HepG2 (cell line): ENCODE results near the gene SH3GL1. TPM values are rescaled to one million over a fixed set of nuclear protein-coding genes. Genes with fewer than 3 reads are reported as not detected.

Experiments
- BRD4 ChIP-seq: sonication (generic); formaldehyde crosslinking; IDR thresholded peaks from 2 replicates; pipeline ENCODE4 v1.4.0; 2020; ENCODE audit warnings: missing genetic modification reagents
- HNF4G ChIP-seq, 2 experiments: sonication (generic) in 1 of 2; formaldehyde crosslinking in 1 of 2; IDR thresholded peaks; 2 replicates each; pipeline versions ENCODE4 v1.4.0 to v1.6.1; 2011 to 2020; ENCODE audit warnings: borderline replicate concordance in 2 of 2, low read depth in 2 of 2, mild to moderate bottlenecking in 2 of 2, low read length in 1 of 2, missing genetic modification reagents in 1 of 2, moderate library complexity in 1 of 2
- KDM5A ChIP-seq: fragments of 200-600 bp; sonication (generic); IDR thresholded peaks from 2 replicates; pipeline ENCODE4 v1.7.0; 2018; ENCODE audit warnings: antibody characterized with exemption, mild to moderate bottlenecking, low read length, borderline replicate concordance
- MATR3 ChIP-seq: sonication (generic); formaldehyde crosslinking; IDR thresholded peaks from 2 replicates; pipeline ENCODE4 v1.4.0; 2020; ENCODE audit warnings: missing genetic modification reagents
- NRL ChIP-seq: sonication (generic); formaldehyde crosslinking; IDR thresholded peaks from 2 replicates; pipeline ENCODE4 v1.5.0; 2020; ENCODE audit warnings: missing genetic modification reagents, mild to moderate bottlenecking, moderate library complexity, borderline replicate concordance
- TSC22D2 ChIP-seq: sonication (generic); formaldehyde crosslinking; IDR thresholded peaks from 2 replicates; pipeline ENCODE4 v1.5.1; 2020; ENCODE audit warnings: missing genetic modification reagents, mild to moderate bottlenecking, borderline replicate concordance
- UBTF ChIP-seq: sonication (generic); formaldehyde crosslinking; IDR thresholded peaks from 2 replicates; pipeline ENCODE4 v1.4.0; 2020; ENCODE audit warnings: mild to moderate bottlenecking, missing genetic modification reagents
- ZBTB4 ChIP-seq: sonication (generic); formaldehyde crosslinking; IDR thresholded peaks from 2 replicates; pipeline ENCODE4 v1.4.0; 2020; ENCODE audit warnings: missing genetic modification reagents, mild to moderate bottlenecking, borderline replicate concordance
- ZNF3 ChIP-seq: IDR thresholded peaks from 2 replicates; pipeline ENCODE4 v1.7.0; 2017; ENCODE audit warnings: inconsistent platforms
- ZNF34 ChIP-seq: sonication (generic); formaldehyde crosslinking; IDR thresholded peaks from 2 replicates; pipeline ENCODE4 v1.4.0; 2020; ENCODE audit warnings: mild to moderate bottlenecking, missing genetic modification reagents, borderline replicate concordance
- polyA plus RNA-seq, 8 experiments: library from polyadenylated mRNA; depleted of rRNA in 3 of 8; stranded (reverse) in 7 of 8; unstranded in 1 of 8; fragments of >200 nt; fragmentation: Illumina TruSeq in 4 of 8; extraction: Trizol in 4 of 8; gene quantifications; 2 replicates each; pipeline versions ENCODE4 v1.2.1 to v1.2.3, GENCODE V29; 2011 to 2016; ENCODE audit warnings: low read depth in 4 of 8, missing spikeins in 1 of 8, mixed read lengths in 1 of 8; ENCODE audit not compliant: insufficient read depth in 1 of 8
- total RNA-seq, 5 experiments: library from RNA; depleted of rRNA; stranded (reverse); fragments of >200 nt; fragmentation: Illumina TruSeq; extraction: Trizol; gene quantifications; 2 replicates each; pipeline ENCODE4 v1.2.3, GENCODE V29; 2016; ENCODE audit warnings: low read depth in 1 of 5
- TF ChIP-seq, protein P1 (sequence below): sonication (generic); formaldehyde crosslinking; IDR thresholded peaks from 2 replicates; pipeline ENCODE4 v1.4.0; 2020; ENCODE audit warnings: mild to moderate bottlenecking, missing genetic modification reagents
- TF ChIP-seq, protein P2 (sequence below), 2 experiments: sonication (generic) in 1 of 2; formaldehyde crosslinking in 1 of 2; IDR thresholded peaks; 2 replicates each; pipeline versions ENCODE4 v1.6.1 to v1.9.0; 2014 to 2022; ENCODE audit warnings: antibody characterized with exemption in 1 of 2, borderline replicate concordance in 1 of 2, inconsistent platforms in 1 of 2, low read depth in 1 of 2, missing genetic modification reagents in 1 of 2
- TF ChIP-seq, protein P3 (sequence below), 2 experiments: fragments of 450-650 bp in 1 of 2; sonication (generic) in 1 of 2; formaldehyde crosslinking; IDR thresholded peaks; 2 replicates each; pipeline versions ENCODE4 v1.5.0 to v1.8.0; 2020 to 2022; ENCODE audit warnings: mild to moderate bottlenecking in 1 of 2, missing genetic modification reagents in 1 of 2

Gene SH3GL1
- total and polyA plus RNA-seq, 2 of the 13 experiments (the other 11 are each of a cell fraction or from before 2014, with no cell fraction given), result 33.0 to 45.1 TPM

- no peak for TF ChIP-seq MATR3 (CRISPR knock-in tag)
- TF ChIP-seq NRL (CRISPR knock-in tag), result no peak
- TF ChIP-seq, protein P1, sequence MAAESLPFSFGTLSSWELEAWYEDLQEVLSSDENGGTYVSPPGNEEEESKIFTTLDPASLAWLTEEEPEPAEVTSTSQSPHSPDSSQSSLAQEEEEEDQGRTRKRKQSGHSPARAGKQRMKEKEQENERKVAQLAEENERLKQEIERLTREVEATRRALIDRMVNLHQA (CRISPR knock-in tag), result no peak
- TF ChIP-seq ZBTB4, result peak; percentile 37; the same call in 1 of the 2 replicates
- TF ChIP-seq UBTF (CRISPR knock-in tag), result peak; percentile 12
- TF ChIP-seq, protein P2, sequence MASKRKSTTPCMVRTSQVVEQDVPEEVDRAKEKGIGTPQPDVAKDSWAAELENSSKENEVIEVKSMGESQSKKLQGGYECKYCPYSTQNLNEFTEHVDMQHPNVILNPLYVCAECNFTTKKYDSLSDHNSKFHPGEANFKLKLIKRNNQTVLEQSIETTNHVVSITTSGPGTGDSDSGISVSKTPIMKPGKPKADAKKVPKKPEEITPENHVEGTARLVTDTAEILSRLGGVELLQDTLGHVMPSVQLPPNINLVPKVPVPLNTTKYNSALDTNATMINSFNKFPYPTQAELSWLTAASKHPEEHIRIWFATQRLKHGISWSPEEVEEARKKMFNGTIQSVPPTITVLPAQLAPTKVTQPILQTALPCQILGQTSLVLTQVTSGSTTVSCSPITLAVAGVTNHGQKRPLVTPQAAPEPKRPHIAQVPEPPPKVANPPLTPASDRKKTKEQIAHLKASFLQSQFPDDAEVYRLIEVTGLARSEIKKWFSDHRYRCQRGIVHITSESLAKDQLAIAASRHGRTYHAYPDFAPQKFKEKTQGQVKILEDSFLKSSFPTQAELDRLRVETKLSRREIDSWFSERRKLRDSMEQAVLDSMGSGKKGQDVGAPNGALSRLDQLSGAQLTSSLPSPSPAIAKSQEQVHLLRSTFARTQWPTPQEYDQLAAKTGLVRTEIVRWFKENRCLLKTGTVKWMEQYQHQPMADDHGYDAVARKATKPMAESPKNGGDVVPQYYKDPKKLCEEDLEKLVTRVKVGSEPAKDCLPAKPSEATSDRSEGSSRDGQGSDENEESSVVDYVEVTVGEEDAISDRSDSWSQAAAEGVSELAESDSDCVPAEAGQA (IDR thresholded peaks at IDR 0.05; ENCODE audit: low read depth), result no peak
- TF ChIP-seq, protein P2 (CRISPR knock-in tag; IDR thresholded peaks at IDR 0.05; ENCODE audit: borderline replicate concordance), result no peak; the same call in 1 of the 2 replicates
- no peak for TF ChIP-seq BRD4 (CRISPR knock-in tag)
- peak; percentile 94 for TF ChIP-seq HNF4G (IDR thresholded peaks at IDR 0.05; ENCODE audit: borderline replicate concordance, low read depth, low read length)
- TF ChIP-seq HNF4G (CRISPR knock-in tag; IDR thresholded peaks at IDR 0.05; ENCODE audit: borderline replicate concordance, low read depth), result peak; percentile 94; the same call in 1 of the 2 replicates
- TF ChIP-seq KDM5A, result no peak
- no peak for TF ChIP-seq ZNF3 (CRISPR knock-in tag)
- 0 out of 2 replicates have a peak, but pooled peaks have one; percentile 53 for TF ChIP-seq TSC22D2 (CRISPR knock-in tag)
- TF ChIP-seq, protein P3, sequence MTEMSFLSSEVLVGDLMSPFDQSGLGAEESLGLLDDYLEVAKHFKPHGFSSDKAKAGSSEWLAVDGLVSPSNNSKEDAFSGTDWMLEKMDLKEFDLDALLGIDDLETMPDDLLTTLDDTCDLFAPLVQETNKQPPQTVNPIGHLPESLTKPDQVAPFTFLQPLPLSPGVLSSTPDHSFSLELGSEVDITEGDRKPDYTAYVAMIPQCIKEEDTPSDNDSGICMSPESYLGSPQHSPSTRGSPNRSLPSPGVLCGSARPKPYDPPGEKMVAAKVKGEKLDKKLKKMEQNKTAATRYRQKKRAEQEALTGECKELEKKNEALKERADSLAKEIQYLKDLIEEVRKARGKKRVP (CRISPR knock-in tag; IDR thresholded peaks at IDR 0.05), result no peak
- no peak for TF ChIP-seq ZNF34 (CRISPR knock-in tag)
These were observed 57.6 kb downstream of the SH3GL1 start (continued) for GRCh38 chr19:4342615-4343369.
